IPS-18c (cell line): ENCODE measurements around the gene CNTN4.

Source experiments
- H3K4me3 ChIP-seq: 2 replicates; pipeline ENCODE4 v1.7.0; 2013; ENCODE audit warnings: low read depth, mild to moderate bottlenecking, low read length, moderate library complexity; ENCODE audit not compliant: insufficient read depth
- H3K9me3 ChIP-seq: one replicate; pipeline ENCODE4 v1.6.1; 2013; ENCODE audit warnings: mild to moderate bottlenecking, low read length, moderate library complexity; ENCODE audit not compliant: control insufficient read depth, insufficient read depth

The CNTN4 gene

GRCh38 chr3:2133146-2133545 lies 34.5 kb downstream of the CNTN4 start:
- Histone ChIP-seq H3K9me3 (no peaks in the 10 kb centered on the region), H3K4me3 (no peak overlapping the region)

- H3K4me3 ChIP-seq = no peak overlapping the region
Observed at GRCh38 chr3:2137651-2138050, 39.0 kb downstream of the CNTN4 start.

GRCh38 chr3:2141482-2141881 lies 42.8 kb downstream of the CNTN4 start:
- Histone ChIP-seq H3K4me3 (no peak overlapping the region), H3K9me3 (no peaks in the 10 kb centered on the region)

More at GRCh38 chr3:2137651-2138050, 39.0 kb downstream of the CNTN4 start:
- H3K9me3 ChIP-seq = no peaks in the 10 kb centered on the region

GRCh38 chr3:2148561-2149340 lies 50.1 kb downstream of the CNTN4 start:
- Histone ChIP-seq H3K9me3 (no peaks in the 10 kb centered on the region), H3K4me3 (no peak overlapping the region)

- H3K9me3 ChIP-seq = no peaks in the 10 kb centered on the region
- no peak overlapping the region for H3K4me3 ChIP-seq
Observed at GRCh38 chr3:2153053-2153452, 54.4 kb downstream of the CNTN4 start.

GRCh38 chr3:2153547-2153946 lies 54.9 kb downstream of the CNTN4 start:
- no peaks in the 10 kb centered on the region for H3K9me3 ChIP-seq
- no peak overlapping the region for H3K4me3 ChIP-seq

- H3K4me3 ChIP-seq = no peak overlapping the region
- H3K9me3 ChIP-seq = no peaks in the 10 kb centered on the region
Observed at GRCh38 chr3:2154621-2155020, 56.0 kb downstream of the CNTN4 start.

GRCh38 chr3:2156244-2156847 lies 57.7 kb downstream of the CNTN4 start:
- Histone ChIP-seq H3K9me3 (no peaks in the 10 kb centered on the region), H3K4me3 (no peak overlapping the region; the same call in 1 of the 2 replicates)

GRCh38 chr3:2158828-2159227 lies 60.2 kb downstream of the CNTN4 start:
- Histone ChIP-seq H3K9me3 (no peaks in the 10 kb centered on the region), H3K4me3 (no peak overlapping the region)

GRCh38 chr3:2166552-2166951 lies 67.9 kb downstream of the CNTN4 start:
- Histone ChIP-seq H3K9me3 (no peaks in the 10 kb centered on the region), H3K4me3 (no peak overlapping the region)

- no peak overlapping the region for H3K4me3 ChIP-seq
- no peaks in the 10 kb centered on the region for H3K9me3 ChIP-seq
Observed at GRCh38 chr3:2172561-2173171, 74.0 kb downstream of the CNTN4 start.

- no peaks in the 10 kb centered on the region for H3K9me3 ChIP-seq
- H3K4me3 ChIP-seq = no peak overlapping the region
Observed at GRCh38 chr3:2180634-2181033, 82.0 kb downstream of the CNTN4 start.

- Histone ChIP-seq H3K4me3 (no peak overlapping the region), H3K9me3 (no peaks in the 10 kb centered on the region)
Observed at GRCh38 chr3:2198776-2199279, 100.2 kb downstream of the CNTN4 start.

- no peaks in the 10 kb centered on the region for H3K9me3 ChIP-seq
- no peak overlapping the region for H3K4me3 ChIP-seq
Observed at GRCh38 chr3:2204054-2204453, 105.4 kb downstream of the CNTN4 start.

- Histone ChIP-seq H3K4me3 (no peak overlapping the region), H3K9me3 (no peaks in the 10 kb centered on the region)
Observed at GRCh38 chr3:2205692-2206091, 107.0 kb downstream of the CNTN4 start.

- H3K4me3 ChIP-seq = no peak overlapping the region
- H3K9me3 ChIP-seq = no peaks in the 10 kb centered on the region
Observed at GRCh38 chr3:2206536-2206935, 107.9 kb downstream of the CNTN4 start.

GRCh38 chr3:2211568-2211967 lies 112.9 kb downstream of the CNTN4 start:
- no peak overlapping the region for H3K4me3 ChIP-seq
- H3K9me3 ChIP-seq = no peaks in the 10 kb centered on the region

- H3K4me3 ChIP-seq = no peak overlapping the region
- no peaks in the 10 kb centered on the region for H3K9me3 ChIP-seq
Observed at GRCh38 chr3:2212206-2212605, 113.5 kb downstream of the CNTN4 start.
